NCI-H1436 (cell line): ENCODE data around the gene MICOS13.

Source experiments
- DNase-seq: peaks from one replicate; lab custom pipeline; 2025; lab: John Stamatoyannopoulos, UW

Gene MICOS13

GRCh38 chr19:5628461-5628860 is 51.9 kb downstream of the MICOS13 start:
- DNase-seq = no peak
